Lower leg skin (tissue), 3 donors: ENCODE data around the gene CYS1.

ENCODE experiments used
- CTCF ChIP-seq, 3 donors: fragments of 450-650 bp; IDR thresholded peaks; one replicate each; pipeline ENCODE4 v1.5.1; 2016; ENCODE audit warnings: antibody characterized with exemption in 3 of 3, mild to moderate bottlenecking in 3 of 3, moderate library complexity in 2 of 3
- POLR2A ChIP-seq, 2 donors: fragments of 450-650 bp; IDR thresholded peaks; one replicate each; pipeline ENCODE4 v1.6.1; 2016 to 2017; ENCODE audit warnings: antibody characterized with exemption in 2 of 2, mild to moderate bottlenecking in 1 of 2, moderate library complexity in 1 of 2

GRCh38 chr2:10075101-10075500, 5.1 kb downstream of the CYS1 start:
- TF ChIP-seq CTCF (IDR thresholded peaks at IDR 0.05) (no peak), POLR2A (IDR thresholded peaks at IDR 0.05) (no peak)
